HL-60 (cell line): ENCODE measurements around the gene MAS1L.

ENCODE experiments used
- DNase-seq, 2 experiments: peaks; one replicate each; pipeline ENCODE4 v3.0.0-alpha.2; 2010 to 2020; ENCODE audit warnings: low read depth in 1 of 2, low spot score in 1 of 2
- H3K27ac ChIP-seq: fragments of 250-450 bp; sonication (Bioruptor Pico); replicated peaks from 2 replicates; pipeline ENCODE4 v1.5.1; 2020; ENCODE audit warnings: mild to moderate bottlenecking, moderate library complexity
- H3K27me3 ChIP-seq: fragments of 250-450 bp; sonication (Bioruptor Pico); 2 replicates; pipeline ENCODE4 v1.5.1; 2021; ENCODE audit warnings: mild to moderate bottlenecking, moderate library complexity; ENCODE audit not compliant: insufficient read depth, poor library complexity, severe bottlenecking
- H3K4me3 ChIP-seq: replicated peaks from 2 replicates; pipeline ENCODE4 v1.5.1; 2011; ENCODE audit warnings: mild to moderate bottlenecking, control low read depth, low read length; ENCODE audit not compliant: insufficient read depth
- CTCF ChIP-seq: IDR thresholded peaks from one replicate; pipeline ENCODE4 v1.5.1; 2011; ENCODE audit warnings: low read length, control low read depth, inconsistent platforms; ENCODE audit not compliant: insufficient read depth
- GABPA ChIP-seq: IDR thresholded peaks from 2 replicates; pipeline ENCODE4 v1.6.1; 2012; ENCODE audit warnings: low read depth
- POLR2AphosphoS5 ChIP-seq: IDR thresholded peaks from 2 replicates; pipeline ENCODE4 v1.6.1; 2012; ENCODE audit warnings: low read depth
- REST ChIP-seq: IDR thresholded peaks from 2 replicates; pipeline ENCODE4 v1.6.1; 2012; ENCODE audit warnings: low read depth; ENCODE audit not compliant: insufficient replicate concordance
- SPI1 ChIP-seq: IDR thresholded peaks from 2 replicates; pipeline ENCODE4 v1.6.1; 2012; ENCODE audit warnings: low read depth, mild to moderate bottlenecking, borderline replicate concordance

MAS1L gene

DNA sequence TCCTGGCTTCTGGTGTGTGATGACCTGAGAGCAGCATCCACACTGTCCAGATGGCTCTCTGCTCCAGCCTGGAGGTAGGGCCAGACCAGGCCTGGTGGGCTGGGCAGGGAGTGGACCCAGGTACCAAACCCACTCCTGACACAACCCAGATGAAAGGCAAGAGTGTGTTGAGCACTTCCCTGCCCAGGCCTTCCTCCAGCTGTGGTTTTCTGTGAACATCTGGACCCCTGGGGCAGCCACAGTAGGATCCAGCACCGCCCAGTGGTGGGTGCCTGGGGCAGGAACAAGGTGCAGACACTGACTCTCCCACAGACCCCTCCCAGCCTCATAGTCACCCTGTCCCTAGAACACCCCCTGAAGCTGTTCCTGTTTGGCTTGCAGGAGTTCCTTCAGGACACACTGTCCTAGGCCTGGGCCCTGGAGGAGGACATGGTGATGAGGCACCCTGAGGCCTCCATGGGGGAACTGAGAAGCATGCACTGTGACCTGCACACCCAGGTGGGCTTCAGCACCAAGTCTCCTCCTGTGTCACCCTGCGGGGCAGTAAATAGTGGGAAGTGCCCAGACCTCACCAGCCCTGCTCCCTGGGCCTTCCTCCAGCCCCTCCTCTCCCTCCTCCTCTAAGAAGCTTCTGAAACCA is 43.0 kb upstream of the MAS1L start:
- TF ChIP-seq SPI1: no peak
- no peak for TF ChIP-seq GABPA
- TF ChIP-seq REST: no peak
- no peak for TF ChIP-seq POLR2AphosphoS5
- no peak for TF ChIP-seq CTCF
- H3K4me3 ChIP-seq: no peak overlapping the region
- no peak for DNase-seq

DNA sequence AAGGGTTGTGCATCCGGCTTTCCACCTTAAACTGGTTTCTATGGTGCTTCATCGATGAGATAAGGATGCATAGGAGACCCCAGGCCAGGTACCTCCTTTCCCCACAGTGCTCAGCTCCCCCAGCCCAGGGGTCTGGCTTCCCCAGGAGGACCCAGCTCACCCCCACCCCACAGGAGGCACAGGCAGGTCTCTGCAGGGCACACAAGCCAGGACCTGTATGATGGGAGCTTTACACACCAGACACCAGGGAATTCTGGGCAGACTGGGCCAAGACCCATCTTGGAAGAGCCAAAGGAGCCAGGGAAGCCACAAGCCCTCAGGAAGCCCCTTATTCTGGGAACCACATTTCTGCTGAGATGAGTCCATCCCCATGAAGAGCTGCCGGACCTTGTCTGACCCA is 42.2 kb upstream of the MAS1L start:
- Histone ChIP-seq H3K27me3 (no peaks in the 10 kb centered on the region), H3K4me3 (no peak overlapping the region), H3K27ac (no peak overlapping the region)
- no peak for DNase-seq
- TF ChIP-seq CTCF (no peak), GABPA (no peak), POLR2AphosphoS5 (no peak), REST (no peak), SPI1 (no peak)

More for the DNA sequence above, 43.0 kb upstream of the MAS1L start:
- Histone ChIP-seq H3K27ac (no peak overlapping the region), H3K27me3 (no peaks in the 10 kb centered on the region)

DNA sequence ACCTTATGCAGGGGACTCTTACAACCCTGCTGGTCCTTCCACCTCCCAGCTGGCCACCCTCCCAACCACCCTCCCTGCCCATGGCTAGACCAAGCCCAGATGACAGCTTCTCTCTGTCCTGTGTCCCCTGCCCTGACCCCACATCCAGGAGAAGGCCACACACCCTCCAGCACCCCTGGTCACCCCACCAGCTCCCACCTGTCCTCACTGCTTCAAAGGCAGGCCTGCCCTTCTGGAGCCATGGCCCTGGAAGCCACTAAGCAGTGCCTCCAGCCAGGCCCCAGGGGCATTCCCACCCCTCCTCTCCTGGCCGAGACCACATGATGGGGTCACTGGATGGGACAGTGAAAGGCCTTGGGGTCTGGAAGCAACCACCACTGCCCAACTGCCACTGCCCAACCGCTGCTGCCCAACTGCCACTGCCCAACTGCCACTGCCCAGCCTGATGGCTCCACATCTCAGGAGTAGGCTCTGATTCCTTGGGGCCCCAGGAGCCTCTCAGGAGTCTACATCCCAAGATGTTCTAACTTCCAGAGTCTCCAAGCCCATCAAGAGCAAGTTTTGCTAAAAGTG is 41.3 kb upstream of the MAS1L start:
- Histone ChIP-seq H3K4me3 (no peak overlapping the region), H3K27ac (no peak overlapping the region), H3K27me3 (no peaks in the 10 kb centered on the region)
- TF ChIP-seq GABPA (no peak), POLR2AphosphoS5 (no peak), SPI1 (no peak), REST (no peak), CTCF (no peak)
- DNase-seq: no peak
